Astrocyte of the cerebellum (primary cell): Measurements from ENCODE around the gene YLPM1.

Source experiments
- DNase-seq: peaks from one replicate; pipeline ENCODE4 v3.0.0-alpha.2; 2011; ENCODE audit warnings: low read depth
- H3K4me3 ChIP-seq: 2 replicates; pipeline ENCODE4 v1.5.1; 2011; ENCODE audit warnings: mild to moderate bottlenecking, low read depth, low read length, moderate library complexity
- in situ Hi-C: cut with HindIII; loops from 2 replicates; pipeline ENCODE4 v1.10.0; 2017; ENCODE audit warnings: low sequenced_read_pairs
- TF ChIP-seq, protein P1 (sequence below): IDR thresholded peaks from 2 replicates; pipeline ENCODE4 v1.5.1; 2012; ENCODE audit warnings: low read length, low read depth, moderate library complexity, mild to moderate bottlenecking; ENCODE audit errors: missing control alignments

Gene YLPM1

DNA sequence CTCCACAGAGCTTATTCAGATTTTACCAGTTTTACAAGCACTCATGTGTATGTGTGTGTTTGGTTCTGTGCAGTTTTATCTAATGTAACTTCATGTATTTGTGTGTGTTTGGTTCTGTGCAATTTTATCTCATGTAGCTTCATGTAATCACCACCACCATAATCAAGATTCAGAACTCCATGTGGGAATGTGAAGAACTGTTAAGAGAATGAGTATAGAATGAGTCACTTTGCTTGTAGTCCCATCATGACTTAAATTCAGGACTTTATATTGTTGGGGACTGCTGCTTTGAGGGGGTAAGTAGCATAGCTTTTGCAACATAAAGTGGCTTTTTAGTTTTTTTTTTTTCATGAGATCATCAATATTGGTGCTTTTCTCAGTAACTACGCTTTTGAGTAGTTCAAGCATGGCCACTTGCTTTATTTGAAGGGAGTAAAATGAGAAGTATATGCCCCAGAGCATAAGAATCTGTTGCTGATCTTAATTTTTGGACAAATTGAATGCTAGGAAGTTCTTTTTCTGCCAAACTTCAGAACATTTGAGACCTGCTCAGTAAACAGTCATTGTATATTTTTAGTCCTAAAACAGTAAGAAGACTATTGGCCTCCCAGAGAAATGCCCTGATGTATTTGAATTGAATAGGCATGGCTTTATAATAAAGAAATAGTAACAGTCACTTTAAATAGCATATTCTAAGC lies 84.0 kb downstream of the YLPM1 start:
- no peak overlapping the region for H3K4me3 ChIP-seq
- in situ Hi-C loops = no loop called here
- DNase-seq = no peak
- TF ChIP-seq, protein P1, sequence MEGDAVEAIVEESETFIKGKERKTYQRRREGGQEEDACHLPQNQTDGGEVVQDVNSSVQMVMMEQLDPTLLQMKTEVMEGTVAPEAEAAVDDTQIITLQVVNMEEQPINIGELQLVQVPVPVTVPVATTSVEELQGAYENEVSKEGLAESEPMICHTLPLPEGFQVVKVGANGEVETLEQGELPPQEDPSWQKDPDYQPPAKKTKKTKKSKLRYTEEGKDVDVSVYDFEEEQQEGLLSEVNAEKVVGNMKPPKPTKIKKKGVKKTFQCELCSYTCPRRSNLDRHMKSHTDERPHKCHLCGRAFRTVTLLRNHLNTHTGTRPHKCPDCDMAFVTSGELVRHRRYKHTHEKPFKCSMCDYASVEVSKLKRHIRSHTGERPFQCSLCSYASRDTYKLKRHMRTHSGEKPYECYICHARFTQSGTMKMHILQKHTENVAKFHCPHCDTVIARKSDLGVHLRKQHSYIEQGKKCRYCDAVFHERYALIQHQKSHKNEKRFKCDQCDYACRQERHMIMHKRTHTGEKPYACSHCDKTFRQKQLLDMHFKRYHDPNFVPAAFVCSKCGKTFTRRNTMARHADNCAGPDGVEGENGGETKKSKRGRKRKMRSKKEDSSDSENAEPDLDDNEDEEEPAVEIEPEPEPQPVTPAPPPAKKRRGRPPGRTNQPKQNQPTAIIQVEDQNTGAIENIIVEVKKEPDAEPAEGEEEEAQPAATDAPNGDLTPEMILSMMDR = no peak

DNA sequence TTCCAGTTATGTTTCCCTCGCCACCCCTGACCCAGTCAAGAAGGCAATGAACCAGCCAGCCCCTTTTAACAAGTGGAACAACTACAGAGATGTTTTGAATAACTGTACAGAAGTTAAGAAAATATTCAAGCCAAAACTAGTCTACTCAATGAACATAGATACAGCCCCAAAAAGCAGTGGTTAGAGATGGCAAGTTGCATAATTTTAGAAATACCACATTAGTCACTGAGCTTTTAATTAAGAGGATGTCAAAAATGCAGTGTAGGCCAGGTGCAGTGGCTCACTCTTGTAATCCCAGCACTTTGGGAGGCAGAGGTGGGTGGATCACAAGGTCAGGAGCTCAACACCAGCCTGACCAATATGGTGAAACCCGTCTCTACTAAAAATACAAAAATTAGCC lies 85.7 kb downstream of the YLPM1 start:
- H3K4me3 ChIP-seq = no peak overlapping the region
- TF ChIP-seq, protein P1 = no peak
- no peak for DNase-seq
- in situ Hi-C loops = no loop called here

DNA sequence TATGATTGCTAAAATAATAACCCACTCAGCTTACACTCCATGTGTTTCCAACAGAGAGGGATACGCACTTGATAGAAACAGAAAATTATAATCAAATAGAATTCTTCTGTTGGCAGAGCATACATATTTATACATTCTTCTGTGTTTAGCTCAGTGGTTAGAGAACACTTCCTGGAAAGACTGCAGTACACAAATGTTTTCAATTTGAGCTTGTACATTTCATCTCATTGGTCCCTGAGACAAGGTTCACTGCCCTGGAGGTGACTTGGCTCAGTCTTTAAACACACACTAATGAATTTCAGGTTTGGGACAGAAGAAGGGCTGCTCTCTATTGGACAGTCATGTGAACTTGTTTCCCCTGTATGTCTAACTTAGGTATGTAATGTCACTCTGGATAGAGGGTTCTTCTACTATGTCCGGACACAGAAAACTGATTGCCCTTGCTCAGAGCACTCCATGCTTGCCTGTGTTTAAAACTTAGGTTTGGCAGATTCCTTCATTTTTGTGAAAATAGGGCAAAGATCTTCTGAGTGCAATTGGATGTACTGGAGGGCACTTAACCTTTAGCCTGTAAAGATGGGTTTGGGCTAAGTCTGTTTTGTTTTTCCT lies 89.9 kb downstream of the YLPM1 start:
- no peak for DNase-seq
- TF ChIP-seq, protein P1 = no peak
- in situ Hi-C loops = no loop called here
- H3K4me3 ChIP-seq = no peak overlapping the region

DNA sequence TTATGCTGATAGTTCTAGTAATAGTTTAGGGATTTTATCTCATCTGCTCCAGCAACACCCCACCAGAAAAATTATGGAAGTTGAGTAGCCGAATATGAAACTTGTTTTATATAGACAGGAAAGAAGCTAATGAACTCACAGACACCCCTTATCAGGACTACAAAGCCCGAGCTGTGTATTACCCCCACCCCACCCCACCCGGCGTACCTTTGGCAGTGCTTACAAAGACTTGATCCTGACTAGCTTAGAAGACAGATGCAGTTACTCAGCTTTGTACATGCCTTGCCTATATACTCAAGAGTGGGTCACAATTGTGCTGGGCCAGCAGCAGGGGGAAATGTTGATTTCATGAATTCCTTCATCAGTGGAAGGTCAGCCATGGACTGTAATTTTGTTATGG lies 90.5 kb downstream of the YLPM1 start:
- in situ Hi-C loops = no loop called here

DNA sequence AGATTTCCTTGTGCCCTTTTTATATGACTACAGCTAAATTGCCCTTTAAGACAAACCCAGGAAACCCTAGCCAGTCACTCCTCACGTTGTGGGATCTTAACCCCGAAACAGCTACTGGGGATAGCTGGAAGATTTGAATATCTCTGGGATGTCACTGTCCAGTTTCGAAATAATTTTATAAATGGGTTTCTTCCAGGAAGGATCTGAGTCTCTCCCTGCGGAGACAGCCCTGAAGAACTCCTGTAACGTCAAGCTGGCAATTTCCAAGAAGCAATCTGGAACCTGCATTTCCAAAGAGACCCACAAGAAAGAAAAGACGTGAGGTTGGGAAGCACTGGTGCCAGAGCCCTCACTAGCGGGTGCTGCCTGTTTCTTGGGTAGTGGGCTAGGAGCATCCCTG lies 91.9 kb downstream of the YLPM1 start:
- no peak overlapping the region for H3K4me3 ChIP-seq
- no peak for DNase-seq
- TF ChIP-seq, protein P1 = no peak
- in situ Hi-C loops = no loop called here

More for the DNA sequence above, 90.5 kb downstream of the YLPM1 start:
- DNase-seq = no peak
- TF ChIP-seq, protein P1 = no peak
- H3K4me3 ChIP-seq = no peak overlapping the region

DNA sequence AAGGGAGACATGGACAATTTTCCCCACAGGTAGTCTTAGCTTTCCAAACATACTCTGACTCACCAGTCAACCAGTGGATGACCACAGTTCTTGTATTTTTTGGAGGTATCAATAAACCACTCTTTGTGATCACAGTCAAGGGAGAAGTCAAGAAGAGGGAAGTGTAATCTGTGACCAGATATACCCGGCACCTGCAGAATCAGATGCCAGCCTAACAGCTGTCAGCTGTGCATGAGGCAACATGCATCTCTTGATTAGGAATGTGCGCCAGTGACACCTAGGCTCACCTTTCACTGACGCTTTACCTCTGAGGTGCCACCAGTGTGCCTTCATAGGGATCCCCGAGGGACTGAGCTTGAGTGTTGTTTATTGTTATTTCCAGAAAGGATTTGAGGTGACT lies 92.8 kb downstream of the YLPM1 start:
- in situ Hi-C loops = no loop called here
- DNase-seq = no peak
- TF ChIP-seq, protein P1 = no peak
- H3K4me3 ChIP-seq = no peak overlapping the region
